ENCODE measurements around the gene TPGS1.

- TF ChIP-seq CTCF (IDR thresholded peaks at IDR 0.05) (no peak), POLR2A (IDR thresholded peaks at IDR 0.05) (no peak)
These were observed 18.6 kb downstream of the TPGS1 start for GRCh38 chr19:525857-526419.

Measured in lower leg skin (tissue), 3 donors.